Thoracic aorta (tissue), 2 donors: ENCODE data around the gene SLC2A2. TPM values are rescaled to one million over a fixed set of nuclear protein-coding genes. Genes with fewer than 3 reads are reported as not detected.

ENCODE experiments used
- ATAC-seq: fragments of 150-250 bp; one replicate; pipeline ENCODE4 v1.8.0; 2017; ENCODE audit warnings: low read depth; ENCODE audit not compliant: insufficient number of reproducible peaks, low FRiP score
- DNase-seq: peaks from one replicate; pipeline ENCODE4 v3.0.0-alpha.2; 2020; ENCODE audit warnings: low spot score
- H3K27ac ChIP-seq, 2 donors: fragments of 200-600 bp; sonication (generic); 1 replicate in 1 of 2; 2 replicates in 1 of 2; pipeline ENCODE4 v1.5.1; 2016; ENCODE audit warnings: mild to moderate bottlenecking in 2 of 2, moderate library complexity in 2 of 2
- H3K27me3 ChIP-seq: fragments of 200-600 bp; sonication (generic); replicated peaks from 2 replicates; pipeline ENCODE4 v1.6.0; 2016; ENCODE audit warnings: mild to moderate bottlenecking; ENCODE audit not compliant: insufficient read depth
- H3K36me3 ChIP-seq: fragments of 200-600 bp; sonication (generic); one replicate; pipeline ENCODE4 v1.5.1; 2016
- H3K4me1 ChIP-seq, 2 donors: fragments of 200-600 bp; sonication (generic); 1 replicate in 1 of 2; 2 replicates in 1 of 2; pipeline versions ENCODE4 v1.5.1 to v1.6.0; 2016; ENCODE audit warnings: low read depth in 2 of 2, mild to moderate bottlenecking in 1 of 2; ENCODE audit not compliant: control insufficient read depth in 1 of 2
- H3K4me3 ChIP-seq: fragments of 200-600 bp; sonication (generic); 2 replicates; pipeline ENCODE4 v1.5.1; 2016; ENCODE audit warnings: mild to moderate bottlenecking
- H3K9me3 ChIP-seq: fragments of 200-600 bp; sonication (generic); 2 replicates; pipeline ENCODE4 v1.5.1; 2016
- CTCF ChIP-seq: fragments of 200-600 bp; sonication (generic); IDR thresholded peaks from one replicate; pipeline ENCODE4 v1.5.1; 2019; ENCODE audit warnings: antibody characterized with exemption
- total RNA-seq, 2 donors: library from RNA; depleted of rRNA; stranded (reverse); fragments of >200 nt; gene quantifications; one replicate each; pipeline versions ENCODE4 v1.1.0 to v1.2.3, GENCODE V29; 2016

SLC2A2 gene
- total RNA-seq, 2 donors from 2014 or later: not detected

DNA sequence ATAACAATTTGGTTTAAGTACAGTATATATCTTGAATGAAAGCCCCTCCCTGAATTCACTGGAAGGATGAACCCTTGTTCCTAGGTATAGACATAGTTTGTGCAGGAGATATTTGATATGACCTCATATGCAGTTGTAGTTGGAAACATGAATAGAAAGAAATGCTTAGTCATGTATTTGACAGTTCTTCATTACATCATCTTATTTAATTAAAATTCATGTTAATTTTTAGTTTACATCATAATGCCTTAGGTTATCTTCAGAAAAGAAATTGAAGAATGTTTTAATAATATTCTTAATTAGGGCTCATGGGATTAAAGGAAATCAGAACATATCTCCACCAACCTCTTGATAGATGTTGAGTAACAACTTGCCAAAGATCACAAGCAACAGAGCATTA is 19.2 kb downstream of the SLC2A2 start:
- no peak overlapping the region for H3K27ac ChIP-seq
- no peak for DNase-seq
- no peaks in the 10 kb centered on the region for H3K36me3 ChIP-seq
- H3K4me3 ChIP-seq: no peak overlapping the region
- no peak for TF ChIP-seq CTCF
- no peaks in the 10 kb centered on the region for H3K9me3 ChIP-seq
- no peaks in the 10 kb centered on the region for H3K27me3 ChIP-seq
- ATAC-seq: no peak
- H3K4me1 ChIP-seq: no peaks in the 10 kb centered on the region

DNA sequence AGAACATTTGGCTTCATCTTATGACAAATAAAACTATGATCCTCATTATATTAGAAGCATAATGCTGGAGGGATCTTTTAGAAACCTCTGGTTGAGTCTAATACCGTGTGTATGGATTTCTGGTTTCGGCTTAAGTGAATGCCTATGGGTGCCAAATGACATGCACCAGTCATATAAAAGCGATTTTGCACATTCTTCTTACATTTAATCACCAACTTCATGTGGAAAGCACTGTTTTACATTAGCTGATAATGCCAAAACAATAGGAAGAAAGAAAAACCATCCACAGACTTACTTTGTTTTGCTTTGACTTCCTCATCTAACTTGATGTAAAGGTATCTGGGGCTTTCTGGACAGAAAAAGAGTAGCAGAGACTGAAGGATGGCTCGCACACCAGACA is 20.9 kb downstream of the SLC2A2 start:
- H3K36me3 ChIP-seq: no peaks in the 10 kb centered on the region
- no peaks in the 10 kb centered on the region for H3K27me3 ChIP-seq
- DNase-seq (no peak), ATAC-seq (no peak)
- no peak overlapping the region for H3K27ac ChIP-seq
- H3K4me1 ChIP-seq: no peaks in the 10 kb centered on the region
- no peak overlapping the region for H3K4me3 ChIP-seq
- TF ChIP-seq CTCF: no peak
- H3K9me3 ChIP-seq: no peaks in the 10 kb centered on the region

- H3K4me3 ChIP-seq: no peak overlapping the region
- no peaks in the 10 kb centered on the region for H3K9me3 ChIP-seq
- H3K4me1 ChIP-seq: peaks cover 3 to 13% of the 10 kb centered on the region in 2 donors
- H3K27ac ChIP-seq: no peak overlapping the region
- no peaks in the 10 kb centered on the region for H3K27me3 ChIP-seq
- TF ChIP-seq CTCF: no peak
- no peaks in the 10 kb centered on the region for H3K36me3 ChIP-seq
- DNase-seq (no peak), ATAC-seq (no peak)
Observed at GRCh38 chr3:171001957-171002694, 24.4 kb downstream of the SLC2A2 start.

DNA sequence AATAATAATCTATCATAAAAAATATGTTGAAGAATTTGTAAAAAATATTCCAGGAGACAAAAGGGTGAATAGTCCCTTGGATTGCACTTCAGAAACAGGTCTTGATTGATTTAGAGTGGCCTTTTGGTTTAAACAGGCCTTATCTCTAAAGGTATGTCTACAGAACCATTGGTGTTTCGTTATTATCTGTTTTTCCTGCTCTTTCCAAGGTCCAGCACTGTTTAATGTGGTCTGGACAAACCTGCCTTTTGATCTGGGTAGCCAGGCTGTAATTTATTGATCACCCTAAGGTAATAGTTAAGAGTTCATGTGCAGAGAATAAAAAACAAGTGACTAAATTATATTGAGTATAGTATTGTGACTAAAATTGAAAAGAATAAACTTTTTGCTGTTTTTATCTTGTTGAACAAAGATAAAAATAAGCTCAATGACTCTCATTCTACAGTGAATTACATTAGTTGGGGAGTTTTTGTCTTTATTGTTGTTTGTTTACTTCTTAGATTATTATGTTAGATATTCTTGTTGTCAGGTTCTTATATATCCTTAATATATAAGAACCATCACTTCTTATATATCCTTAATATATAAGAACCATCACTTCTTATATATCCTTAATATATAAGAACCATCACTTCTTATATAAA is 25.1 kb downstream of the SLC2A2 start:
- Histone ChIP-seq H3K36me3 (no peaks in the 10 kb centered on the region), H3K27ac (no peak overlapping the region), H3K27me3 (no peaks in the 10 kb centered on the region), H3K9me3 (no peaks in the 10 kb centered on the region), H3K4me3 (no peak overlapping the region), H3K4me1 (peaks cover 3 to 13% of the 10 kb centered on the region in 2 donors)
- no peak for TF ChIP-seq CTCF
- no peak for ATAC-seq
- no peak for DNase-seq

- H3K27me3 ChIP-seq: no peaks in the 10 kb centered on the region
- no peak for DNase-seq
- peaks cover 3 to 13% of the 10 kb centered on the region in 2 donors for H3K4me1 ChIP-seq
- H3K9me3 ChIP-seq: no peaks in the 10 kb centered on the region
- ATAC-seq: no peak
- no peak overlapping the region for H3K27ac ChIP-seq
- no peak overlapping the region for H3K4me3 ChIP-seq
- no peak for TF ChIP-seq CTCF
- no peaks in the 10 kb centered on the region for H3K36me3 ChIP-seq
Observed at GRCh38 chr3:171000281-171000680, 26.2 kb downstream of the SLC2A2 start.
